Measurements from ENCODE around the gene LCE3A. TPM values are rescaled to one million over a fixed set of nuclear protein-coding genes. Genes with fewer than 3 reads are reported as not detected.
A peak's percentile ranks its signal among the peaks of the same experiment; 100 is the strongest.
"Not testable (repeated sequence)": the region's sequence is repeated elsewhere in the genome, so short reads cannot be mapped to it uniquely, and the experiment has no call there.

The LCE3A gene, protein sequence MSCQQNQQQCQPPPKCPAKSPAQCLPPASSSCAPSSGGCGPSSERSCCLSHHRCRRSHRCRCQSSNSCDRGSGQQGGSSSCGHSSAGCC
- polyA plus RNA-seq (2013, experiment 1 of 2; ENCODE audit: insufficient read length) = not detected
- polyA plus RNA-seq (2013, experiment 2 of 2; ENCODE audit: insufficient read length) = not detected

DNA sequence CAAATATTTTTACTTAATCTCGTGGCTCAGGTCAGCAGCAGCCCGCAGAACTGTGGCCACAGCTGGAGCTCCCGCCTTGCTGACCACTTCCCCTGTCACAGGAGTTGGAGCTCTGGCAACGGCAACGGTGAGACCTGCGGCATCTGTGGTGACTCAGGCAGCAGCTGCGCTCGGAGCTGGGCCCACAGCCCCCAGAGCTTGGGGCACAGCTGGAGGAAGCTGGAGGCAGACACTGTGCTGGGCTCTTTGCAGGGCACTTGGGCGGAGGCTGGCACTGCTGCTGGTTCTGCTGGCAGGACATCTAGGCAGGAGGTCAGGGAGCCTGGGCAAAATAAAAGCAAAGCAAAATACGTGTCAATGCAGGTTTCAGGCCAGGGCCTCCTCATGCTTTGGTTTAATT is at the start of gene LCE3A:
Gene LCE3A (minus strand): TSS at position 301 of the 400 bp plus-strand sequence. CDS start 0 bp downstream, at position 301.
- DNase-seq = no peak

DNA sequence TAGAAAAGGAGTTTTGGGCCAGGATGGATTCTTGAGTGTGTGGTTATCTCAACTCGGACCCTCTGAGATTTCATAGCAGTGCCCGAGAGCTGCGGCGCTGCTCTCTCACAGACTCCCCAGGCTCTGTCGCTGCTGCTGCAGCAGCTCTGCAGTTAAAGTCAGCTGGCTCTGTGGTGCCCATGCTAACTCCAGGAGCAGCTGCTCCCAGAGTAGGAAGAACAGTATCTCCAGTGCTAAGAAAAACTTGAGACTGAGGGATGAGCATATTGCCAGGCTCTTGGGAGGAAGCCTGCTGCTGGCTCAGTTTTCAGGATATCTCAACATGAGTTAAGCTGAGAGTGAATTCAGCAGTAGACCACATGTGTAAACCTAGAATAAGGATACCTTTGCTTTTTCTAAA is 44.7 kb upstream of the LCE3A start:
- no peak for DNase-seq

DNA sequence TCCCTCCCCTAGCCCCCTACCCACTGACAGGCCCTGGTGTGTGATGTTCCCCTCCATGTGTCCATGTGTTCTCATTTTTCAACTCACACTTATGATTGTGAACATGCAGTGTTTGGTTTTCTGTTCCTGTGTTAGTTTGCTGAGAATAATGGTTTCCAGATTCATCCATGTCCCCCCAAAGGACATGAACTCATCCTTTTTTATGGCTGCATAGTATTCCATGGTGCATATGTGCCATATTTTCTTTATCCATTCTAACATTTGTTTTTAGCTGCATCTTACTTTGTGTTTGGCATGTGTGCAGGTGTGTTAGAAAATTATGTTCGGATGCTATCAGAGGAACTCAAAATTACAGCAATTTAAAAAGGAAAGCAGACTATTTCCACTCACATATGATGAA is 43.3 kb upstream of the LCE3A start:
- not testable (repeated sequence) for DNase-seq

DNA sequence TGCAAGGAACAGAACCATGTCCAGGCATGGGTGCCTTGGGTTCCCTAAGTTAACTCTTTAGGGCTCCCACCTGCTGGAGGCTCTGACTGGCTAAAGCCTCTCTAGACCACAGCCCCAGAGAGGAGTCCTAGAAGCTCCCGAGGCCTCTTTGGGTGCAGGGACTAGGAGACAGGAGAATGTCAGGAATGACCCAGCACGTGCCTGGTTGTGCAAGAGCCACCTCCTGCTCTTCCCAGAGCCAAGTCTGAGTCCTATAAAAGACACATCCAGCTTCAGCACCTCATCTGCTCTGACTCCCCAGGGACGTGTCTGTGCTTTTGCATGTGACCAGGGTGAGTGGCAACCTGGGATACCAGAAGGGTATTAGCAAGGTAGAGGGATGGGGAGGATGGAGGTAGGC is 40.2 kb upstream of the LCE3A start, which contains the start of gene LCE2D:
Gene LCE2D (plus strand): TSS at position 283 of the 400 bp plus-strand sequence. CDS start 726 bp downstream, outside the sequence.
- no peak for DNase-seq

DNA sequence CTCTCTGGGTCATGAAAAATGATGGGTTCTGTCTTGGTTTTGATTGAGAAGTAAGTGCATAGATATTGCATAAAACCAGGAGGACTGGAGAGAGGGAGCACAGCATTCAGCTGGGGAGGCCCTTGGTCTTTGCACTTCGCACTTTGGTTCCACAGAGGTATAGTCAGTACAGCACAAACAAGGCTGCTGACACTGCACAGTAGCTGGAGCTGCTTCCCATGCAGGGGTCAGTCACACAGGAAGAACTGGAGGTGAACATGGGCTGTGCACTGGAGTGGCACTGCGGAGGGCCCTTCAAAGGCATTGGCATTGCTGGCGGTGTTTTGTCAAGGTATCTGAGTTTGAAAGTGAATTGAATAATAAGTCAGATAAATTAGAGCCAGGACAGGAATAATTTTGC is 35.7 kb upstream of the LCE3A start:
- DNase-seq = no peak

DNA sequence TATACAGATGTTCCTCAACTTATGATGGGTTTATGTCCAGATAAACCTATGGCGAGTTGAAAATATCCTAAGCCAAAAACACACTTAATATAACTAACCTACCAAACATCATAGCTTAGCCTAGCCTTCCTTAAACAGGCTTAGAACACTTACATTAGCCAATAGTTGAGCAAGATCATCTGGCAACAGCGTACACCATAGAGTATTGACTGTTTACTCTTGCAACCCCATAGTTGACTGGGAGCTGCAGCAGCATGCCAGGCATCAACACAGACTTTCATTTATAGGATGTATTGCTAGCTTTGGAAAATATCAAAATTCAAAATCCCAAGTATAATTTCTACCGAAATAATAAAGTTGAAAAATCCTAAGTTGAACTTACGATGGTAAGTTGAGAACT is 34.8 kb upstream of the LCE3A start:
- DNase-seq = no peak

DNA sequence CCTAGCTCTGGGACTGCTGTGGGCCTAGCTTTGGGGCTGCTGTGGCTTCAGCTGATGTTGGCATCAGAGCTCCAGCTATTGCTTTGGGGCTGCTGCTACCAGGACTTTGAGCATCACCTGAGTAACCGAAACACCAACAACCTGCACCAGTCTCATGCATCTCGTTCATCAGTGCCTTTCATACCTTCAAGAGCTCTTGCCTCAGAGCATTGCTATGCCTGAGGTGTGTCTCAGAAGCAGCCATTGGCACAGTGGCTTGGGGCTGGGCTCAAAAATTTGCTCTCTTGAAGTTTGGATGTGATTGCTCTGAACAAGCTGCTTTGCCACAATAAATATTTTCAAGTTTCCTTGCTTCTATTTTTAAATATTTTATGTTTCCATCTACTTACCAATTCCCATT is 33.6 kb upstream of the LCE3A start:
- no peak for DNase-seq

DNA sequence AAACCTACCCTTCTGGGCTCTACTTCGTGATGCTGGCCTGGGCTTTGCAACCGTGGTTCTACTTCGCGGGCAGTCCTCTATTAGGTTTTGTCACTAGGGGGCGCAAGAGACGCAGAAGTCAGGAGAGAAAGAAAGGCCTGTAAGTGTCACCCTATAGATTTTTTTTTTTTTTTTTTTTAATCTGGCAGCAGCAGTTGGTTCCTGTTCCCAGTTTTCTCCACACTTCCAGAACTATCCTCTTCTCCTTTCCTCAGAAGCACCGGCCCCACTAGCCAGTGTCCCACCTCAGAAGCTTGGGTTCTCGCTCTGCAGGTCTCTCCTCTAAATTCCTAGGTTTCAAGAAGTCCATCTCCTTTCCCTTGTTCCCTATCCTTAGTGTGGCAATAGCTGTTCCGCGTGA is 31.2 kb upstream of the LCE3A start:
- DNase-seq = peak; percentile 49

DNA sequence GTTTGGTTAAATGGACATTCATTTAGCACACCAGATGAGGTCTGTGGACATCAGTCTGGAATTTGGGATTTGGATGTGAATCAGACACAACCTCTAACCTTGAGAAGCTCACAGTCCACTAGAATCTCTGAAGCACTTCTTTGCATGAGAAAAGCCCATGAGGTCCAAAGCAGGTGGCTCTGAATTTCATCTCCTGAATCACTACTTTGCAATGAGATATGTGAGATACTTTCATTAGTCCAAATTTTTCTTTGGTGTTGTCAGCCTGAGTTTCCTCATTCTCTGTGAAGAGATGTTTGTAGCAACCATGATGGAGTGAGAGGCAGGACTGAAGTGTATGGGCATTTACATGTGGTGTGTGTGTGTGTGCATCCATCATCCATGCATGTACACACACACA is 23.8 kb upstream of the LCE3A start:
- DNase-seq = no peak

DNA sequence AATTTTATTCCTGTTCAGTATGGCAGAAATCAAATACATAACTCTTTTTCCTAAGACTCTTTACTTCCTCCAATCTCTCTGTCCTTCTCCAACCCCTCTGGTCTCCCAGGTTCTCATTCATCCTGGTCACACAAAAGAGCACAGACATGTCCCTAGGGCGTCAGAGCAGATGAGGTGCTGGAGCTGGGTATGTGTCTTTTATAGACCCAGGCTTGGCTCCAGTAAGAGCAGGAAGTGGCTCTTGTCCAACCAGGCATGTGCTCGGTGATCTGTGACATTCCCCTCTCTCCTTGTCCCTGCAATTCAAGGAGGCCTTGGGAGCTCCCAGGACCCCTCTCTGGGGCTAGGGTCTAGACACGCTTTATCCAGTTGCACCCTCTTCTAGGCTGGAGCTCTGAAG is 22.2 kb upstream of the LCE3A start:
- DNase-seq = no peak

DNA sequence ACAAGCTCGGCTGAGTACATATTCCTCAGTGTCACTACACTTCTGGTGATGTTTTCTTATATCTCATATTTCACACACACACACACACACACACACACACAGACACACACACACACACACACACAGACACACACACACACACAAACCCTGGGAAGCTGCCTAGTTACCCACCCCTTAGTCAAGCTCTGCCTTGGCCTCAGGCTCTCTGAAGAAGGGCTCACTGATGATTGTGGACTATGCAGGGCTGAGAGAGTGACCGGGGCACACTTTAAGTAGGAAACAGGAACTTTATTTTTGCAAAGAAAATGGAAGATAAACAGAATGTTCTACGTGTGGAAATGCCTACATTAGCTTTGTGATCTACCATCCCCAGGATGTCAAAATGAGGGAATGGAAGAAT is 21.0 kb upstream of the LCE3A start:
- no peak for DNase-seq

DNA sequence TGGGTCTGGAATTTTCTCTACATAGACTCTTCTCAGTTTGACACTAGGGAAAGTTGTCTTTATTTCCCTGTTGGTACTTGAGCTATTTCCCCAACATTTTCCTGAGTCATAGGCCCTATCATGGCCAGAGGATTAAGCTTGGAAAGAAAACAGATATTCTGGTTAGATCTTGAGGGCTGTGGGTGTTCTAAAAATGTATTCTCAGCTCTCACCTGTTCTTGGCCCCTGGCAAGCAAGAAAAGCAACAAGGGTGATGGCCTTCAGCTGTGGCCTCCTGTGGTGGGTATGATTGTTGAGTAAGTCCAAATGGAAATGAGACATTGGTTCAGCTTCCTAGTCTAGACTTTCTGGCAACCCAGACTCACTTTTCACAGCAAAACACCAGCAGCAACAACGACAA is 17.4 kb upstream of the LCE3A start:
- DNase-seq = no peak

DNA sequence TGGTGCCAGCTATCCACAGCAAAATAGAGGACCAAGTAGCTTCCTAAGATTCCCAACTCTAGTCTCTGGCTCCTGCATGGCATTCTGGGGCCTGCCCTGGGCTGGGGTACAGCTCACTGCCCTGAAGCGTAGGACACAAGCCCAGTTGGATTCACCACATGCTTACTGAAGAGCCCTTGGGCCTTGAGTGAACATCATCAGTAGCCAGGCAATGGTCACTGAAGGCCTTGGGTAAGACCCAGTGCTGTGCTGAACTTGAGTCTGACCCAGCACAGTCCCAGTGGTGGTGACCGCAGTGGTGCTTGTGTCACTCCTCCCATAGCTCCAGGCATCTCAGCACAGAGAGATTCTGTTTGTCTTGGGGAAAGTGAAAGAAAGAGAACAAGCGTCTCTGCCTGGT is 7.7 kb upstream of the LCE3A start:
- no peak for DNase-seq

DNA sequence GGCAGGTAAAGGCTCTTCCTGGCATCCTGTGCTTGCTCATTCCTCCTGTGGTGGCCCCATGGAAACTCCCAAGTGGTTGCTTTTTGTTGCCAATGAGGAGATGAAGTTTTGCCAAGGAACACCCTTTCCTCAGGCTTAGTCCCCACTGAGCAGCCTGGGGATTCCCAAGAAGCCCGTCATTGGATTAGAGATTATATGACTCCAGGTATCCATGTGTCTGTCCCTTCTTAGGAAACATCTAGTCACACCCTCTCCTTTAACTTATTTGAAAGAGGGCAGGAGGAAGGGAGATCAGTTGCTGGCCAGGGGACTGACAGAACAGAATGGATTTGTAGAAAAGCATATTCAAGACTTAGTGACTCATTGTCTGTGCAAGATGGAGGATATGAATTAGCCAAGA is 3.8 kb upstream of the LCE3A start:
- no peak for DNase-seq

DNA sequence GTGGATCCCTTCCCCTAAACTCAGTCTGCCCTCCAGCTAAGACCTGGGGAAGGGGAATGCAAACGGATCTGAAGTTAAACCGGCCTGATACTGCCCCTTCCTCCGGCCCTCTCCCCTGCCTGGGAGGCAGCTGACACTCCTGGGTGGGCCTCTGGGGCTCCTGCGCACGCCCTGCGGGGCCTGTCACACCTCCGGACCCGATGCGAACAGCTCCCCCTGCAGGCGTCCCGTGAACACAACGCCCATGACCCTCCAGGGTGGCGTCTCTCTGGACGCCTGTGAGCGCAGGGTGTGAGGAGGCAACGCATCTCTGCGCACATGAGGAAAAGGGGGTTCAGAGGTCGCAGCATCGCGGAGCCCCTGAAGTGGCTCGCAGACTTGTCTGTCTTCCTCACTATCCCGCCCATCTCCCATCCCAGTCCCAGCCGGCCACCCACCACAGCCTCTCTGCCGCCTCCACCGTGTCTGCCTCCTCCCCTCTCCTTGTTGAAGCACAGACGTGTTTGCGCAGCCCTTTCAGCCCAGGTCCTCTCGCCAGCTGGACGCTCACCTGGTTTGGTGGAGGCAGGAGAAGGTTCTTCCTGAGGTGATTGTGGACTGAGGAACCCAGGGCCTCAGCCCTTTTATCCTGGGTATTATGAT is 421 bp upstream of the LCE3A start:
- DNase-seq = no peak

DNA sequence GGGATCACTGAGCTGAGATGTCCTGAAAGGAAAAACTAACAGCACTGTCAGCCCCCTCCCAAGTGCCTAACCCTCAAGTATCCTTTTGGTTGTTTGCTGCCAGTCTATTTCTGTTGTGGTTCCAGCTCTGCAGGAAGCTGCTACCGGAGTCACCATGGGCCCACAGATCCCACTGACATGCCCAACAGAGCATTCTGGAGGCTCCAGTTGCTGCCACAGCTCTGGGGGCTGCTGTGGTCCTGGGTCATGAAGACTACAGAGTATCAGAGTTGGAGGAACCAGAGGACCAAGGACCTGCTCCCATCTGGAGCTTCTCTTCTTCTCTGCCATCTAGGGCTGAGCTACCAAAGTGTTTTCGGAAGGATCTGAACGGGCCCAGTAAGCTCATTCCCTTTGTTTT is 910 bp downstream of the LCE3A start:
- no peak for DNase-seq

DNA sequence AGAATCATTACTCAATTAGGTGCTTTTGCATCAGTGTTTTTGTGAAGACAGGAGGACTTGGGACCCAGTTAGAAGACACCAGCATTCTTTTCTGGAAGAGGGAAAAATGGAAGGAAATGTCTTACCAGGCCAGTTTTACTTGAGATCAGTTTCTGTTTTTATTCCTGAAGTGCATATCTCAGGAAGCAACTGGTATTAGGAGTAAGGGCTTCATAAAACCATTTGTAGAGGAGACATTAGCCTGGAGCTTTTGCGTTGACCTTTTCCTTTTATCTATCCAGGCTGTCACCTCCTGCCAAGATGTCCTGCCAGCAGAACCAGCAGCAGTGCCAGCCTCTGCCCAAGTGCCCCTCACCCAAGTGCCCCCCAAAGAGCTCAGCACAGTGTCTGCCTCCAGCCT is 9.4 kb downstream of the LCE3A start, which contains the start of gene LCE3B:
Gene LCE3B (plus strand): TSS at position 301 of the 400 bp plus-strand sequence. CDS start 0 bp downstream, at position 301.
- no peak for DNase-seq

DNA sequence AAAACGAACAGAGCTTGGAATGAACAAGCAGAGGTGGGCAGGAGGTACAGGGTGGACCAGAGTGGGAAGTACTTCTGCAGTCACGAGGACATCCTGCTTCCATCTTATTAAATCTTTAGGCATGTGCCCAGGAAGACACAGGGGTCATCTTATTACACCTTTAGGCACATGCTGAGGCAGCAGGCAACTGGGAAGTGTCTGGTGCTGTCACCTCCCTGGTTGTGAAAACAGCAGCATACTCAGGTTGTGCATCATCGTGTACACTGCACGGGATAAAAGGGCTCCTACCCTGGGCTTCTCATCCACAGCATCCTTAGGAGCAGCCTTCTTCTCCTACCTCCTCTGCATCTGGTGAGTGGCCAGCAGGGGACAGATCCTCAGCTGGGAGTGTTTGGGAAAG is 23.0 kb downstream of the LCE3A start, which contains the start of gene LCE3C:
Gene LCE3C (plus strand): TSS at position 301 of the 400 bp plus-strand sequence. CDS start 498 bp downstream, outside the sequence.
- no peak for DNase-seq

DNA sequence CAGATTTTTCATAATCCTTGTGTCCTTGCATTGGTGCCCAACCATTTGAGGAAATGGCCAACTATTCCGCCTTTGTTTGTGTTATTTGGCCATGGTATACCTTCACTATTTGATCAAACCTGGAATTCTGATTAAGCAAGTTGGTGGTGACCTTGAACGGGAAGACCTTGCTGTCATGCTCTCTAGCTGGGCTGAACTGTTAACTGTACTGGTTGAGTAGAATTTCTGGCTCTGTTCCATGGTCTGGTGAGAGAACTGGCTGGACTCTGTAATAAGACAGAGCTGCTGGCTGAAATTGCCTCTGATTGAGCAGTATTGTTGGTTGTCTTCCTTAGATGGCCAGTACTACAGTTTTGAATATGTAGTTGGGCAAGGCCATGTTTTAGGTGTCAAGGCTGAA is 25.9 kb downstream of the LCE3A start:
- DNase-seq = no peak

DNA sequence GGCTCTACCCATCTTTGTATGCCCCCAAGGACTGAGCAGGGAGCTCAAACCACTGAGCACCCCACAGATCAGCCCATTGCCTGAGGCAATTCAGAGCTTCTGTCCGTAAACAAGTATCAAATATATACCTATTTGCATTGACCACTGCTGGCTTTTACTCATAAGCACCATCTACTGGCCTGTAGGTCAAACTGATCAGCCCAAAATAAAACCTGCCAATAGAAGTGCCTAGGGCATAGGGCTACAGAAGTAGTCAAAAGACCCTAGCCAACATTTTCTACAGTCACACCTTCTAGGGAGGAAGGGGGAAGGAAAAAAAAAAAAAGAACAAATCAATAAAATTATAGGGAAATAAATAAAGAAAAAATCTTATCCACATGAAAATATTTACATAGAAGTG is 37.3 kb downstream of the LCE3A start:
- DNase-seq = no peak

DNA sequence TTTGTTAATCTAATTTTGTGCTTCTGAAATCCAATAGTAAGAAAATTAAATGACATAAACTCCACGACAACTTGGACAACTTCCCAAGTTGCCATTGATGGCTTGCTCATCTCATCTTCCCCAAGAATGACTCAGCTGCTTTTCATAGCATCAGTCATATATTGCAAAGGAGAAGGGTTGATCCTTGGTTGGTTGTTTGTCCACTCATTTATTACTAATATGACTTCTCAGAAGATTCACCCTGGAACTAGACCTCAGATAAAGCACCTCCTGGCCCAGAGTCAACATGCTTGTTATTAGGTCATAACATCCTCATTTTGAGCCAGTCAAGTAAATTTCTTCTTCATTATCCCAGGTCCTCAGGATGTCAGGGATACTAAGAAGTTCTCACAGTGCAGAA is 40.3 kb downstream of the LCE3A start:
- no peak for DNase-seq

DNA sequence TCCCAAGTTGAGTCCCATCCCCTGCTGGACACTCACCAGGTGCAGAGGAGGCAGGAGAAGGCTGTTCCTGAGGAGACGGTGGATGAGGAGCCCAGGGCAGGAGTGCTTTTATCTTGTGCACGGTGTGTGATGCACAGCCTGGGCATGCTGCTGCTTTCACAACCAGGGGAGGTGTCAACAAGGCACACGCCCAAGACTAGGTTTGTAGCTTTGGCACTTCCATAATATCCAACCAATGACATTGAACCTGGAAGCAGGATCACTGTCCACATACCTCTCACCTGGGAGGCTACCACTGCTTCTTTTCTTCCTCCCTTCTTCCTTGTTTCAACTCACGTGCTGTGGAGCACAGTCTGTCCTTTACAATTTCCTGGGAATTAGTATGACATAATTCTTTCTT is 42.5 kb downstream of the LCE3A start, which contains the start of gene LCE3D:
Gene LCE3D (minus strand): TSS at position 84 of the 400 bp plus-strand sequence. CDS start 580 bp downstream, outside the sequence.
- DNase-seq = no peak

DNA sequence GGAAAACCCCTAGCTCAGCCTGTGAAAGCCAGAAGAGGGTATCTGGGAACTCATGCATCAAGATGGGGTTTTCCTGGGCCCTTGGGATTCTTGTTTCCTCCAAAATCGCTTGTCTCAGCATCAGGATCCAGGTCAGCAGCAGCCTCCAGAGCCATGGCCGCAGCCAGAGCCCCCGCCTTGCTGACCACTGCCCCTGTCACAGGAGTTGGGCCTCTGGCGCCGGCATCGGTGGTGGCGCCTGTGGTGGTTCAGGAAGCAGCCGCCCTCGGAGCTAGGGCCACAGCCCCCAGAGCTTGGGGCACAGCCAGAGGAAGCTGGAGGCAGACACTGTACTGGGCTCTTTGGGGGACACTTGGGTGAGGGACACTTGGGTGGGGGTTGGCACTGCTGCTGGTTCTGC is 43.4 kb downstream of the LCE3A start:
- not testable (repeated sequence) for DNase-seq

DNA sequence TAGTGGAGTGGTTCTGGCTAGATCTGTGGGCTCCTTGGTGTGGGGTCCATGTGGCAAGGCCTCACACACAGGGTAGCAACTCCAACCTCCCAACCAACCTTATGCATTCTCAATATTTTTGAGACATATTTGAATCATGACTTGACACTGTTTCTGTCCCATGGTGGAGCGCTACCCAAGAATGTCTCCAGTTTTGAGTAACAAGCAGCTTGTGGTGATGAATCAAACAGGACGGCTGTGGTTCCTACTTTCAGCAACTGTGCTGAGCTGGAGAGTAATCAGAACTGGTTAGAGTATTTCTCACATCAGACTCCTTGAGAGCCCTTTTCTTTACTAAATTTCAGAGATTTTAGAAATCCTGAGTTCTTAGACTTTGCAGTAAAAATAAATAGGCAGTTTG is 45.7 kb downstream of the LCE3A start:
- DNase-seq = no peak

Data from fibroblast of skin of abdomen (primary cell).